NCI-H2107 treated with DMSO at 0.1 percent for 48 hours (cell line): ENCODE measurements around the gene GPR143.

Experiments used
- DNase-seq: peaks from one replicate; lab custom pipeline; 2025; ENCODE audit not compliant: unreplicated experiment; lab: John Stamatoyannopoulos, UW

The GPR143 gene

DNA sequence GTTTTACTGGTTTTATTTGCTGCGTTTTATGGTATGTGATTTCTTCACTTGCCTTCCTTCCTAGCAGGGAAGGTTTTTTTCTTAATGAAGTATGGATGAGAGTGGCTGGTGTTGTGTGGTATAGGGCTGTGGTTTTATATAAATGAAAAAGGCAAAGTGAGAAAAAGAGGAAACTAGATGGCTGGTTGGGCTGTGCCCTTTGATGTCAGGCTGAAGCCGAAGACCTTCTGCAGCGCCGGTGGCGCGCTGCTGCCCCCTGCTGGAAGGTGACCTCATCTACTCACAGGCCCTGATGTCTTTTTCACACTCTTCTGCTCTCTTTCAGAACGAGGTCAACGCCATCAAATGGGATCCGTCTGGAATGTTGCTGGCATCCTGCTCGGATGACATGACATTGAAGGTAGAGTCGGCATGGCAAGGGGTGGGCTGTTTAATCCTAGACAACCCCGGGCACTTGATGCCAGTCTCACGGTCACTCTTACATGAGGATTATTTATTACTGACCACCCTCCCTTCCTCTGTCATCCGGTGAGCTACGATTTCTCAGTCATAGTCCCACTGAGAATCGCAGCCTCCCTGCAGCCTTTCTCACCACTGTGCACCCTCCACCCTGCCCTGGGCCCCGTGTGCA, 56.6 kb downstream of the GPR143 start:
- DNase-seq, result peak; percentile 84

DNA sequence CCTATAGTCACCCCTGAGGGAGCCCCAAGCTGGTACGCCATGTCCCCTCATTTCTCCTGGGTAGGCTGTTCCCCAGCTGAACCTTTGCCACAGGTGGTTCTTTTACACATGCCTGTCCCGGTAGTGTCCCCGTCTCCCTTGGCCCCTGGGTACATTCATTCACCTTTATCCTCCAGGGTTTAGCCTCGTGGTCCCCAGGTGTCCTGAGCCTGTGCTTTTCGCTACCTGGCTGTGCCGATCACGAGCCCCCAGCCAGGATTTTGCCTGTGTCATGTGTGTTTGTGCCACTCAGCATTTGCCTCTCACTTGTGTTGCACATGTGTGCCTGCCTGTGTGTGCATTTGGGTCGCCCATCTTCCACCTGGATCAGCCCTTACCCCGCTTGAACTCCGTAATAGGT, 57.6 kb downstream of the GPR143 start:
- DNase-seq, result no peak

DNA sequence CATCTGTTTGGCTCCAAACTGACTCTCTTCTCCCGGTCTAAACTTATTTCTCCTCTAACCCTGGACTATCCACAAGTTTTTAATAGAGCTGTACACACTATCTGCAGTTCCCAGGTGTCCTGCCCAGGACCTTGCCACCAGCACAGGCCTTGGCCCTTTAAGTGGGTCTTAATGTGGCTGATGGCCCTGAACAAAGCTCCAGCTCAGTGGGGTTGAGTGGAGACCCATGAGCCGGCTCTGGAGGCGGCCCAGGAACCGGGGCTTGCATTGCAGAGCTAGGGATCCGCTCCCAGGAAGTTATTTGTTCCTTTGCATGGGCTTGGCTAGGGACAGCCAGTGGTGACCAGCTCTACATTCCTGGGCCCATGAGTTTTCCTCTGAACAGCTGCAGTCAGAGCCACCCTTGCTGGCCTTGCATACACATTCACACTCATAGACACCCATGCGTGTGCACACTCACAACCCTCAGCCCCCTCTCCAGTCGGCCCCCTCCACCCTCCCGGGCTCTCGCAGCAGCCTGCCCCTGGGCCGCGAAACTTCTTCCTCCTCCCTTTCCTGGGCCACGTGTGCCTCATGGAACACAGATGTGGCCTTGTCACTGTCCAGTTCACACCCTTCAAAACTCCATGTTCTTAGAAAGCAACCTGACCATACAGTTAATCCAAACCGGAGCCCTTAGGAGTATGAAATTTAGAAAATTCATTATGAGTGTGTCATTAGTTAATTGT, 58.2 kb downstream of the GPR143 start:
- no peak for DNase-seq

DNA sequence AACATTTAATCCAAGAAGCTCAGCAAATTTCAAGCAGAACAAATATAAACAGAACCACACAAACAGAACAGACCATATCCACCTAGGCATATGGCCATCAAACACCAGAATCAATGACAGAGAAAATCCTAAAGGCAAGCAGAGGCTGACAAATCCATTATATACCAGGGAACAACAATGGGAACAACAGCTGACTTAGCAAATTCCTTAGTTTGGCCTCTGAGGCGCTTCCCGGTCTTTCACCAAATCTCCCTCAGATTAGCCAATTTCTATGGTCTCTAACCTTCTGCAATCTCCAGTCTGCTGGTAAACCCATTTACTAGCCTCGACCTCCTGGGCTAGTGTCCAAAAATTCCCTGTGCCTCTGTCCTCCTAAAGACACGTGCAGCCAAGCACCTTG, 59.2 kb downstream of the GPR143 start:
- no peak for DNase-seq

DNA sequence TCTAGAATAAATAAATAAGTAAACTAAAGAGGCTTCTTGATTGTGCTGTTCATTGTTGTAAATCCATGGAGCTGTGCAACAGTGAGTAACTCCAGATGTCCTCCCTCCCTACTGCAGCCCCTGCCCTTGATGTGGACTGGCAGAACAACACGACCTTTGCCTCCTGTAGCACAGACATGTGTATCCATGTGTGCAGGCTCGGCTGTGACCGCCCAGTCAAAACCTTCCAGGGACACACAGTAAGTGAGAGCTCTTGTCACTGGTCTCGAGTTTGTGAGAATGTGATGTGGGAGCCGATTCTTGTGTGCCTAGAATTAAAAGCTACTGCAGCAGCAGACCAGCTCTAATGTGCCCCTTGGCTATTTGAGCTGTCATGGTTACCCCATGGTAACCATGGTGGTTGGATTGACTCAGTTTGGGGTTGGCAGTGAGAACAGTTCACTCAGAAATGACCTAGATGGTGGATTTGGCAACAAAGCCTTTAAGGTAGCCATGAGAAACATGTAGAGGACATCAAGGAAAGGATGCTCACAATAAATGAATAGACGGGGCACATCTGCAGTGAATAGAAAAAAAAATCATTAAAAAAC, 60.7 kb downstream of the GPR143 start:
- DNase-seq, result no peak

DNA sequence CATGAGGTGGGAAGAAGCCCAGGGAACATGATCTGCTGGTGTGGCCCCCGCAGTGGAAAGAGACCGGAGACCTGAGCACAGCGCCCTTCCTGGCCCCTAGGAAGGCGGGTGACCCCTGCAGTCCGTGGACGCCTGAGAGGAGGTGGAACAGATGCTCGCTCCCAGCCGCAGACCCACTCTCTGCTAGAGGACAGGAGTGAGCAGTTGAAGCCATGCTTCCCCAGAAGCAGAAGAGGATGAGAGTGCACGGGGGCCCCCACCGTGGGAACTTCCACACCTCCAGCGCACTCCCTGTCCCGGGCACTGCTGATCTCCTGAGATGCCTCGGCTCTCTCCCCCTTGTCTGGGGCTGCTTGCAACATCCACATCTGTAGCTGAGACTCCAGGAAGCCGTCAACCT, 62.2 kb downstream of the GPR143 start:
- DNase-seq, result no peak

DNA sequence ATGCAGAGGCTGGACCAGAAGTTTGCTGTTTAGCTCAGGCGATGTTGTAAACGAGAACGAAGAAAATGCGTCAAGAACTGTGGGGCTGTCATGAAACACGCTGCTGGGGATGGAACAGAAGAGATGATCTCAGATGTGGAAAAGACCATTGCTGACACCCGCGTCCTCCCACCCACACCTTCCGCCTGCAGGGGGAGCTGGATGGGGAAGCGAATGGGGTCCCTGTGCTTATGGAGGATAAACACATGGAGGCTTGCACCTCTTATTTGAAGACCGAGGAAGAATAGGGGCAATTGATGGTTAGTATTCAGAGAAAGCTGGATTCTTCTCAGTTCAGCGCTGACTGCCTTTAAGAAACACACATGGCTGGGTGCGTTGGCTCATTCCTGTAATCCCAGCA, 63.9 kb downstream of the GPR143 start:
- no peak for DNase-seq

DNA sequence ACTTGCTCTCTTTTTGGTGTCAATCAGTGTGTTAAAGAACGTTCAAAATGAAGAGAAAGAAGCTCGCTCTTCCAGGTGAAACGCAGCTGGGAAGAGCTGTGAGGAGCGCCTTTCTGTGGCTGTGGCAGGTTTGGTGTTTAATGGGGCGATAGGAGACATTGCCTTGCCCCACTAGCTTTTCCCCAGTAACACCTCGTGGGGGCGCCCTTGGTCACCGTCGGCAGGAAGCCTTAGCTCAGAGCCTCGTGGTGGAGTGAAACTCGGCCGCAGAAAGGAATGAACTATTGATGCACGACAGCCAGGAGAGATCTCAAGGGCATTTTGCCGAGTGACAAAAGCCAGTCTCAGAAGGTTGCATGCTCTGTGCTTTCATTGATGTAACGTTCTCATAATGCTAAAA, 65.1 kb downstream of the GPR143 start:
- no peak for DNase-seq

DNA sequence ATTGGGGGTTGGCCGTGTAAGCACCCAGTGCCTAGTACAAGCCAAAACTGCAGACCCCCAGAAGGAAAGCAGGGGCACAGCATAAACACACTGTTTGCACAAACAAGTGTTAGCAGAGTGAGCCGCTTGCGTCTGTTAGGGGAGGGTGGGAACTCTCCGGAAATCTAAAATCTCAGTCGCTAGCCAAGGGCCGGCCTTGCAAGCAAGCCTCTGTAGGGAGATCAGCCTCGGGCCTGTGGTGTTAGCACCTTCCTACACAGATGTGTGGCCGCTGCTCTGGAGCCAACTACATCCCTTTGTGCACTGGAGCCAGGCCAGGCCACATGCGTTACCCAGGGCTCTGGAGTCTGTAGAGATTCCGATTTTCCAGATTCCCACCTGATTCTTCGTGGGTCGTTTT, 67.1 kb downstream of the GPR143 start:
- DNase-seq, result no peak

DNA sequence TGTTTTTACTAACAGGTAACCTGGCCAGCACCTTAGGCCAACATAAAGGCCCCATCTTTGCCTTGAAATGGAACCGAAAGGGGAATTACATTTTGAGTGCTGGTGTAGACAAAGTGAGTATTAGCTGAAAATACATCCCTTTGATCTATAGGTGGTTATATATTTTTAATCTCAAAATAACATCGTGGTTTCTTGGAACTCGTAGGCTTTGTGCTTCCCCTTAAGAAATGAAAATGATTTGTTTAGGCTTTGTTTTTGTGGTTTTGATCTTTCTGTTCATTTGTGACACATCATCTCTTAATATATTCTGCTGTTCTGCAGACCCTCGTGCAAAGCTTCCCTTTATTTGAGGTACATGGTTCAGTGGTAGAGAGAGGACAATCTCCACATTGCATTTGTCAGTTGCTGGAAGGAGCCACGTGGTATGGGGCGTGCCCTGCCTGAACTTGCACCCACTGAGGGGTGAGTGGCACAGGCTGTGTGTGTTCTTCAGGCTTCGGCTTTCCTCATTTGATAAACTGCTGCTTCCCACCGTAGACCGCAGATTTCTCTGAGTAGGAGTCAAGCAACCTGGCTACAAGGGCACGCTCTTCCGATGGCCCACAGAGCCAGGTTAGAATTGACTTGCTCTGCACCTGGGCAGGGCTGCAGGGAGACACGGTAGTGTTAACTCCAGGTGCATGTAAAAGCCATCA, 72.2 kb downstream of the GPR143 start:
- no peak for DNase-seq

DNA sequence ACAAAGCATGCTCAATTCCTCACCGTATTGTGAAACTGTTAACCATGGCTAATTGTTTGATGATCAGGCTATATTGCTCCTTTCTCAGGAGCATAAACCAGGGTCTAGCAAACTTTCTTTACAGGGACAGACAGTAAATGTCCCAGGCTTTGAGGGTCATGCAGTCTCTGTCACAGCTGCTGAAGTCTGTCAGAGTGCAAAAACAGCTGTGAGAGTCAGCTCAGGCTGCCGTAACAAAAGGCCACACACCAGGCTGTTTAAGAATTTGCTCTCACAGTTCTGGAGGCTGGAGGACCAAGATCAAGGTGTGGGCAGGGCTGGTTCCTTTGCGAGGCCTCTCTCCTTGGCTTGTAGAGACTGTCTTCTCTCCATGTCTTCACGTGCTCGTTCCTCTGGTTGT, 75.6 kb downstream of the GPR143 start:
- DNase-seq, result no peak

DNA sequence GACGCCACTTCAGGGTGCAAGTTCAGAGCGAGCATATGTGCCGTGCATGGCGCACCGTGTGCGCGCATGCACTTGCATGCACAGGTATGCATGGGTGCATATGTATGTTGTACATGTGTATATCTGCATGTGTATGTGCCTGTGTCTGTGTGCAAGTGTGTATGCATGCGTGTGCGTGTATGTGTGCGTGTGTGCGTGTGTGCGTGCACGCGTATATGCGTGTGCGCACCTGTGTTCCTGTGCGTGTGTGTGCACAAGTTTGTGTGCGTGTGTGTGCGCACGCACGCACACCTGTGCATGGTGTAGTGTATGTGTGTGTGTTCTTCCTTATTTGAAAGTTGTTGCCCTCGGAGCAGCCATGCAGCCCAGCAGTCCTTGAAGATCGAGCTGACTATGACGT, 76.8 kb downstream of the GPR143 start:
- no peak for DNase-seq

DNA sequence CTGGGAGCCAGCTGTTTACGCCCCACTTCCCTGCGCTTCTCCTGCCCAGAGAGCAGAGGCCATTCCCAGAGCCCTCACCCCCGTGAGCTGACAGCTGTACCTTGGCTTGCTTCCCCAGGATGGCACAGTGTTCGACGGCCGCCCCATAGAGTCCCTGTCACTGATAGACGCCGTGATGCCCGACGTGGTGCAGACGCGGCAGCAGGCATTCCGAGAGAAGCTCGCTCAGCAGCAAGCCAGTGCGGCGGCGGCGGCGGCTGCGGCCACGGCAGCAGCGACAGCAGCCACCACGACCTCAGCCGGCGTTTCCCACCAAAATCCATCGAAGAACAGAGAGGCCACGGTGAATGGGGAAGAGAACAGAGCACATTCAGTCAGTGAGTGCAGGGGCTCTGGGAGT, 77.7 kb downstream of the GPR143 start:
- DNase-seq, result no peak

DNA sequence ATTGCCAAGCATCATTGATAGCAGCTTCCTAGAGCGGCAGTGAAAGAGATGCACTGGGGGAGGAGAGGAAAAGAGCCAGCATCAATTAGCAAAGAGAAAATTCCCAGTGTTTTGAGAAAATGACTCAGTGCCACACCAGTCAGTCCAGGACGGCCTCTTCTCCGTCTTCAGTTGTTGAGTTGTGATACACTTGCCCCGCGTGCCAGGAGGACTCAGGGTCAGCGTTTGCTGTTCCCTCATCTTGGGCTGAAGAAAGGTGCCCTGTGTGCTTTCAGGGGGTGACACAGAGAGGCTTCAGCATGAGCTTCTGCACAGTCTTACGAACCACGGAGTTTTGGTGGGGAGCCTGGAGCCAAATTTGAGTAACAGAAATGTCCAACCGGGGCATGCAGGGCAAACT, 82.3 kb downstream of the GPR143 start:
- DNase-seq, result no peak

DNA sequence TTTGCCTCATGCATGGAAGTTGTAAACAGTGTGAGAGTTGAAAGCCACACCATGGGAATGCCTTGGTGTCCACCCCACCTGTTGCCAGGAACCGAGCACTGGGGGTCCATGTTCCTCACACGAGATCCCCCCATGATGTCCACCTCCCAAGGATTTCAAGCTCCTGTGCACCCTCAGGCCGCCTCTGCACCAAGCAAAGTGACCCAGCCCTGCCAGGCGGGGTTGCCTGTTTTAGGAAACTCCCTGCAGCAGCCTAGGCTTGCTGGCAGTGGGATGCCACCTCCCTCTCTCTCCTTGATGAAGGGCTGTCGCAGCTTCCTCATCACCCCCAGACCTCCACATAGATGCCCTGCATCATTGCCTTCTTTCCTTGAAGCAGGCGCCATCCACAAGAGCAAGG, 82.8 kb downstream of the GPR143 start:
- DNase-seq, result no peak

DNA sequence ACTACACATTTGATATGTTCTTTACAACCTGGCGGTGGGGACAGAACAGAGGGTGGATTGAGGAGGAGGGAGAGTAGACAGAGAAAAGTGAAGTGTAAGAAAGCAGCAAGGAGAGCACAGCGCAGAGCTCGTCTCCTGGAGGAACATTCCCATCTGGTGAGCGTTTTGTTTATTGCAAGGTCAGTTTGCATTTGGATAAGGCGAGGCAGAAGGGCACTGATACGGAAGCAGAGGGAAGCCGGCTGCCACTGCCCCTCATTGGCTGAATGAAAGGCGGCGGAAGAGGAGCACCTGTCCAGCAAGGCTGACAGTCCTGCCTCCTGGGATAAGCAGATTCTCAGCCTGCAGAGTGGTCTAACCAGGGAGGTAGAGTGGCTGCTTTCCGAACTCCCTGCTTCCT, 83.2 kb downstream of the GPR143 start:
- no peak for DNase-seq

DNA sequence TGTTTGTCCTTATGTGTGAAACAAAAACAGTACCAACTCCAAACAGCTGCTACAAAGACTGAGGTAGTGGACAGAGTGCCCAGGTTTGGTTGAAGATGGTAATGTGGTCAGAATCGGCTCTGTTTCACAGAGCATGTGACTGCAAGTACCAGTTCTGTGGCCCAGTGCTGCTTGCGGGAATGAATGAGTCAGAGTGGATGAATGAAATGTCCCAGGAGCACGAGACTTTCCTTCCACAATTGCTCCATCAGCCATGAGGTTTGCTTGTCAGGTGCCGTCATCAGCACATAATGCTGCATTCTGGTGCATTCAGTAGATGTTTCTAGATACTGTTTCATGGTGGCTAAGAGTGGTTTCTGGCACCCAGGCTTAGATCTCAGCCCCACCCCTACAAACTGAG, 84.2 kb downstream of the GPR143 start:
- DNase-seq, result no peak

DNA sequence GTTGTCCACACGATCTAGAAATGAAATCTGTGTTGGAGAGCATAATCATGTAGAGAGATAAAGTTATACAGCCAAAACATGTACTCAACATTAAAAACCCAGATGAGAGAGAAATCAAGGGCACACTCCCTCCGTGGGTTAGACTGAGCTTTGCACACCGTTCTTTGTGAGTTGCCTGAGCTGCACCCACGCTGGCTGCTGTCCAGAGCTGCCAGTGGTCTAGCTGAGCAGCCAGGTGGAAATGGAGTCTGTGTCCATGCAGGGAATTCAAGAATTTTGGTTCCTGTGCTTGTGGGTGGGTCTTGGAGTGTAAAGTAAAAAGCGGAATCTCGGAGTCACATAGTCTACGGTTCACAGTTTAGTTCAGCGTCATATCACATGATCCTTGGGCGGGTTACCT, 84.6 kb downstream of the GPR143 start:
- no peak for DNase-seq

DNA sequence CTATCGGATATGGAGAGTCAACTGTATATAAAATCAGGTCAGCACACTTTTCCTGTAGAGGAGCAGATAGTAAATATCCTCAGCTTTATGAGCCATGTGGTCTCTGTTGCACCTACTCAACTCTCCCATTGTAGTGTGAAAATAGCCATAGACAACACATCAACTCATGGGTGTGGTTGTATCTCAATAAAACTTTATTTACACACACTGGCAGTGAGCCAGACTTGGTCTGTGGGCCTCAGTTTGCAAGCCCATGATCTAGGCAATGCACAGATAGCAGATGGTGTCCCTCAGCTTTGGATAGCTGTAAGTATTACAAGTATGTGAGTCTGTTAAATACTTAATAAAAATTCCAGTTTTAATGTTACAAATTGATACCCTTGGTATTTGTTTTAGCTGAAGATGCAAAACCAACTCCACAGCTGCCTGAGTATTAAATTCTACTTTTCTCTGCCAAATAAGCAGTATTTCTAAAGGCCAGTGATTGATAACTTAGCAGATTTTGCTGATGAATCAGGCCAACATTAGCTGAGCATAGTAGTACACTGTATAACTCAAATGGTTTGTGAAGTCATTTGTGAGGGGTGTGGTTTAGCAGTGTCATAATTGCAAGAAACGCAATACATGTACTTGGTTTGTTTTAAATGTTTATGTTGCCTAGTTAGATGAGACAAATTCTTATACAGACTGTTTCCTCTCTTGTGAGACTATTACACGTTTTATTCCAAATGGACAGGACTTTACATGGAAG, 87.3 kb downstream of the GPR143 start:
- DNase-seq, result no peak

DNA sequence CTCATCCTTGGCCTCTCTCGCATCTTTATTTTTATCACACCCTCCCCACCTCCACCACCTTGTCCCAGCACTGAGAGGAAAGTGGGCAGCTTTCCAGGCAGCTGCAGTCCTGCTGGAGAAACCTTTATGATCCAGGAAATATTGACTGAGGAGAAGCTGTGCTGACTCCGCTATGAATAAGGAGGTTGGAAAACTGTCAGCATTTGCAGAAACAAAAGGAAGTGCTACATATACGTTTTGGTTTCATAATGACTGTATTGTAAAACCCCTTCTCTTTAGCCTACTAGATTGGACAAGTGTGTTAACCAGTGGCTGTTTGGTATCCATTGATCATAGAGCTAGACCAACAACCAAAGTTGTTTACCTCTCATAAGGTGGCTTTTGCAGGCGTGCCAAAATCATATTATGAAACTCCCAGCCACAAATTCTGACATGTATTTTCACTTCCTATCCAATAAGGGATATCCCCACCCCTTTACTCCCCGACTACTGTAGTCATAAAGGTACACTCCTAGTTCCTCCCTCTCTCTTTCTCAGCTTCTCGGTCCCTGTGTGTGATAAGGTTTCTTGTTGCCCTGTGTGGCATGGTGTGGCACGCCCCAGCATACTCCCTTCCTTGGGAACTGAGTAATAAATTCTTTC, 88.4 kb downstream of the GPR143 start:
- DNase-seq, result no peak

DNA sequence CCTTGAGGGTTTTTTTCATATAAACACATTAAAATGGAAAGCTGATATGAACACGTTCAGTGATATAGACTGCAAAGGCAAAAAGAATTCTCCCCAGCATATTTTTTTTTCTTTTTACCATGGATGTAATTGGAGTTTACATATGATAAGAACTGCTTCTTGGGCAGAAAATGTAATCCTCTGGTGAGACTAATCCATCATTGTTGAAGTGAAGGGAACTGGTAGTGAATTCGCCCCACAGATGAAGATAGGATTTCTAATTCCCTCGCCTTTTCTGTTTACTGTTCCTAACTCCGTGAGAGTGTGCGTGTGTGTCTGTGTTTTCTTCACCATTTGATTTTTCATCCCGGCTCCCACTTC, 88.9 kb downstream of the GPR143 start:
- no peak for DNase-seq
